ENCODE data around the gene RNF180. TPM values are rescaled to one million over a fixed set of nuclear protein-coding genes. Genes with fewer than 3 reads are reported as not detected.

The RNF180 gene
- total RNA-seq = 5.7 and 8.4 TPM in 2 replicates

DNA sequence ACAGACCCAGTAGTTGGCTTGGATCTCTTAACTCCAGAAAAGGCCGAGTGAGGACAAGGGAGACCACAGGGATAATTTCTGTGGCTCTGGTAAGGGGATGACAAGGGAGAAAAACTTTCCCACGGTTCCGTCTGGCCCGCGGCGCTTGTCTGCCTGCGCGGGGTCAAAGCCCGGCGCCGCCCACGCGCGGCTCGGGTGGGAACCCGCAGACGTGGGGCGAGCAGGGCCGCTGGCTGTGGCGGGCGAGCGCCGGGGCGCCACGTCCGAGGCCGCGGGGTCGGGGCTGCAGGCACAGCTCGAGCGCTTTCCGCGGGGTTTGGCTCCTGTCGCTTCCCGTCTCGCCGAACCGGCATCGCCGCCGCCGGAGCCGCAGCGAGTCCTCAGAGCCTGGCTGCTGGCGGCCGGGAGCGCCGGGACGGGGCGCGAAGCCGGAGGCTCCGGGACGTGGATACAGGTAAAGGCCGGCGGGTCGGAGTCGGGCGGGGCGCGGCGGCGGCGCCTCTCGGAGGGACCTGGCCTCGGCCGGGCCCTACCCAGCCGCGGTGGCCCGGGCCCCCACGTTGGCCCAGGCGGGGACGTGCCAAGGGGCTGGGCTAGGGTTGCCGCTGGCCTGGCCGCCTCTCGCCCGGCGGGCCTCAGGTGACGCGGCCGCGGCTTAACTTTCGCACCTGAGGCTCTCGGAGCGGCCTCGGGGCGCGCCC, at the start of gene RNF180:
Gene RNF180, plus strand, starts transcription at position 344 of the 701 bp plus-strand sequence. CDS start 34,965 bp downstream, outside the sequence.

Other genes starting within 250 kb of the RNF180 start
- not detected in 2 replicates for gene HTR1A, start 203.4 kb upstream of the RNF180 start, total RNA-seq

All from hair follicle dermal papilla cell (primary cell).